HG03196 (cell line): ENCODE data around the gene RNF7.
"Not testable (repeated sequence)": the region's sequence is repeated elsewhere in the genome, so short reads cannot be mapped to it uniquely, and the experiment has no call there.

Source experiments
- ATAC-seq: cut with Tn5 transposase; IDR thresholded peaks from one replicate; pipeline ENCODE4 v1.9.1; 2021; ENCODE audit not compliant: unreplicated experiment

Gene RNF7

GRCh38 chr3:141777957-141778813, 40.1 kb downstream of the RNF7 start:
- ATAC-seq: no peak

- ATAC-seq: no peak
Observed at GRCh38 chr3:141779667-141780066, 41.6 kb downstream of the RNF7 start.

GRCh38 chr3:141782386-141782932, 44.4 kb downstream of the RNF7 start:
- ATAC-seq: no peak

- no peak for ATAC-seq
Observed at GRCh38 chr3:141783632-141784031, 45.5 kb downstream of the RNF7 start.

GRCh38 chr3:141784096-141784495, 46.0 kb downstream of the RNF7 start:
- ATAC-seq: no peak

- no peak for ATAC-seq
Observed at GRCh38 chr3:141784531-141784930, 46.4 kb downstream of the RNF7 start.

GRCh38 chr3:141788149-141788548, 50.1 kb downstream of the RNF7 start:
- ATAC-seq: no peak

- ATAC-seq: not testable (repeated sequence)
Observed at GRCh38 chr3:141788750-141789149, 50.7 kb downstream of the RNF7 start.

- ATAC-seq: no peak
Observed at GRCh38 chr3:141789281-141789680, 51.2 kb downstream of the RNF7 start.

- no peak for ATAC-seq
Observed at GRCh38 chr3:141790171-141790570, 52.1 kb downstream of the RNF7 start.

GRCh38 chr3:141792495-141792894, 54.4 kb downstream of the RNF7 start:
- no peak for ATAC-seq

GRCh38 chr3:141793476-141794260, 55.6 kb downstream of the RNF7 start:
- ATAC-seq: no peak

- ATAC-seq: no peak
Observed at GRCh38 chr3:141795276-141795675, 57.2 kb downstream of the RNF7 start.

- ATAC-seq: no peak
Observed at GRCh38 chr3:141795741-141796080, 57.6 kb downstream of the RNF7 start.

- ATAC-seq: peak; percentile 90
Observed at GRCh38 chr3:141796081-141796888, 58.2 kb downstream of the RNF7 start.
